ENCODE data around the gene SCAPER.
"Not testable (repeated sequence)": the region's sequence is repeated elsewhere in the genome, so short reads cannot be mapped to it uniquely, and the experiment has no call there.

SCAPER gene

DNA sequence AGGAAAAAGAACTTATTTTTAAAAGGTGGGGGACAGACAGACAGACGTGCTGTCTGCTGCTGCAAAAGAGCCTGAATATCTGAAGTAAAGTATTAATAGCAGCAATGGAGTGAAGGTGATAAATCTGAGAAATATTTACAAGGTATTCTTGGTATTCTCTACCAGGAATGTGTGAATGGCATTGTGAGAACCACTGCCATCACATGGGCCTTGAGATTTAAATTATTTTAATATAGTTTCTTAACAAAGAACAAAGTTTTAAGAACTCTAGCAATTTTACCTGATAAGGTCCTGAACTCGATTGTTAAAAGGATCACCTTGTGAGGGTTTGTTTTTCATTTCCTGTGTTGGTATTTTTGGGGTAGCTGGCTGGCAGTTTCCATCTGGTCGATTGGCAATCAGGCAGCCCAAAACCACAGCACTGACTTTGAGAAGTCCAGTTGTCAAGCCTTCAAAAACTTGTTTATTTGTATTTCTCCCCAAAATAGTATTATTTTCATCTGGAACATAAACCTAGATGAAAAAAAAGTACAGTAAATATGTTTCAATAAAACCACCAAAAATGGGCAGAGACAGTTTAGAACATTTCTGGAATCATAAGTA, 471.2 kb downstream of the SCAPER start:
- Histone ChIP-seq H3K36me3 (ENCODE audit: insufficient read depth, low read length) (peaks cover 12% of the 10 kb centered on the region), H3K4me3 (ENCODE audit: low read depth in 1 of 2, low read length in 2 of 2) (no peak overlapping the region), H3K9me3 (ENCODE audit: low read length) (no peaks in the 10 kb centered on the region), H3K9ac (ENCODE audit: low read length) (no peak overlapping the region), H3K27me3 (ENCODE audit: control insufficient read depth in 1 of 2, insufficient read depth in 2 of 2, low read length in 2 of 2) (no peaks in the 10 kb centered on the region), H3K4me1 (ENCODE audit: insufficient read depth, low read length) (no peaks in the 10 kb centered on the region), H3K27ac (ENCODE audit: low read depth, low read length) (no peak overlapping the region)

DNA sequence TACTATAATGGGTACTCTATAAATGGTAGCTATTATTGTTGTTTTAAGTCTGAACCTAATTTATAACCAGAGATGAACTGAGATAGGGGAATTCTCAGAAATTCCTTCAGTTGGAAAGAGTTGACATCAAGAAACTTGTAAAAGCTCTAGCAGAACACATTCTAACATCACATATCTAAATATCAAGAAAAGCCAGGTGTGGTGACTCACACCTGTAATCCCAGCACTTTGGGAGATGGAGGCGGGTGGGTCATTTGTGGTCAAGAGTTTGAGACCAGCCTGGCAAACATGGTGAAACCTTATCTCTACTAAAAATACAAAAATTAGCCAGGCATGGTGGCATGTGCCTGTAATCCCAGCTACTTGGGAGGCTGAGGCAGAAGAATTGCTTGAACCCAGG, 472.1 kb downstream of the SCAPER start:
- H3K4me3 ChIP-seq (ENCODE audit: low read depth in 1 of 2, low read length in 2 of 2); H3K9ac ChIP-seq (ENCODE audit: low read length); H3K4me1 ChIP-seq (ENCODE audit: insufficient read depth, low read length); H3K27me3 ChIP-seq (ENCODE audit: control insufficient read depth in 1 of 2, insufficient read depth in 2 of 2, low read length in 2 of 2); H3K9me3 ChIP-seq (ENCODE audit: low read length); H3K27ac ChIP-seq (ENCODE audit: low read depth, low read length): not testable (repeated sequence)
- peaks cover 12% of the 10 kb centered on the region for H3K36me3 ChIP-seq (ENCODE audit: insufficient read depth, low read length)

DNA sequence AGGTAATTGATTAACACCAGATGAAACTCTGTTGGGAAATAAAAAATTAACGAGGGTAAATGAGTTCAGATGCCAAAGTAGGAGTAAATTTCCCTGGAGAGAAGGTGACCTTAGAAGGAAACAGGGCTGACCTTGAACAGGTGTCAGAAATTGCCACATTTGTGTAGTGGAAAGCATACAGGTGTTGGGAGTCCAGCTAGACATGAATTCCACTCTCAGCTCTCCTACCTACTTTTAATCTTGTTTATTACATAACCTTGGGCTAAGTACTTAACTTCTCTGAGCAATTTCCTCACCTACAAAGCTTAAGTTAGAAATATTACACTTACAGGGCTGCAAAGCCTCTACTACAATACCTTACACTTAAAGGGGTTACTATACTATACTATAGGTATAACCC, 472.5 kb downstream of the SCAPER start:
- H3K9me3 ChIP-seq (ENCODE audit: low read length) = peaks cover 4% of the 10 kb centered on the region
- no peak overlapping the region for H3K4me3 ChIP-seq (ENCODE audit: low read depth in 1 of 2, low read length in 2 of 2)
- no peak overlapping the region for H3K27ac ChIP-seq (ENCODE audit: low read depth, low read length)
- H3K36me3 ChIP-seq (ENCODE audit: insufficient read depth, low read length) = peaks cover 12% of the 10 kb centered on the region
- H3K4me1 ChIP-seq (ENCODE audit: insufficient read depth, low read length) = no peaks in the 10 kb centered on the region
- H3K27me3 ChIP-seq (ENCODE audit: control insufficient read depth in 1 of 2, insufficient read depth in 2 of 2, low read length in 2 of 2) = no peaks in the 10 kb centered on the region
- H3K9ac ChIP-seq (ENCODE audit: low read length) = no peak overlapping the region

DNA sequence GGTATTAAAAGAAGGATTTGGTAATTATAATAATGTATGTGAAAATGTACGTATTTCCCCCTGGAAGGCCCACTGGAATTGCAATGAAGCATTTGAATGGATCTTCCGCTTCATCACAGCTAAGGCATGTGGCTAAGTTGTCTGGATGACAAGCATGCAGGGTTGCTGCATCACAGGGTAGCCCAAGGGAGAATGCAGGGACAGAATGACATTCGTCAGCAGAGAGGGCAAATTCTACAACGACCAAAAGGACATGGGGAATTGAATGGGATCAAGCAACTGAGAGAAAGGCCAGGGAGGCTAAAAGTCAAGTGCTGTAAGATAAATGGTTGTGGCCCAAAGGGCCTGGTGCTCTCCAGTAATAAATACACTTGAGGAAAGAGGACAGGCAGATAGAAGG, 473.2 kb downstream of the SCAPER start:
- Histone ChIP-seq H3K4me1 (ENCODE audit: insufficient read depth, low read length) (no peaks in the 10 kb centered on the region), H3K9ac (ENCODE audit: low read length) (no peak overlapping the region), H3K27me3 (ENCODE audit: control insufficient read depth in 1 of 2, insufficient read depth in 2 of 2, low read length in 2 of 2) (no peaks in the 10 kb centered on the region), H3K27ac (ENCODE audit: low read depth, low read length) (no peak overlapping the region), H3K4me3 (ENCODE audit: low read depth in 1 of 2, low read length in 2 of 2) (no peak overlapping the region), H3K36me3 (ENCODE audit: insufficient read depth, low read length) (peaks cover 12% of the 10 kb centered on the region), H3K9me3 (ENCODE audit: low read length) (peaks cover 4% of the 10 kb centered on the region)

DNA sequence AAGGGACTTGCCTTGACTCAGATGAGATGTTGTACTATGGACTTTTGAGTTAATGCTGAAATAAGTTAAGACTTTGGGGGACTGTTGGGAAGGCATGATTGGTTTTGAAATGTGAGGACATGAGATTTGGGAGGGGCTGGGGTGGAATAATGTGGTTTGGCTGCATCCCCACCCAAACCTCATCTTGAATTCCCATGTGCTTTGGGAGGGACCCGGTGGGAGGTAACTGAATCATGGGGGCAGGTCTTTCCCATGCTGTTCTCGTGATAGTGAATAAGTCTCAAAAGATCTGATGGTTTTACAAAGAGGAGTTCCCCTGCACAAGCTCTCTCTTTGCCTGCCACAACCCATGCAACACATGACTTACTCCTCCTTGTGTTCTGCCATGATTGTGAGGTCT, 474.4 kb downstream of the SCAPER start:
- not testable (repeated sequence) for H3K4me3 ChIP-seq (ENCODE audit: low read depth in 1 of 2, low read length in 2 of 2); H3K9me3 ChIP-seq (ENCODE audit: low read length); H3K4me1 ChIP-seq (ENCODE audit: insufficient read depth, low read length); H3K9ac ChIP-seq (ENCODE audit: low read length); H3K27ac ChIP-seq (ENCODE audit: low read depth, low read length); H3K27me3 ChIP-seq (ENCODE audit: control insufficient read depth in 1 of 2, insufficient read depth in 2 of 2, low read length in 2 of 2)
- peaks cover 12% of the 10 kb centered on the region for H3K36me3 ChIP-seq (ENCODE audit: insufficient read depth, low read length)

DNA sequence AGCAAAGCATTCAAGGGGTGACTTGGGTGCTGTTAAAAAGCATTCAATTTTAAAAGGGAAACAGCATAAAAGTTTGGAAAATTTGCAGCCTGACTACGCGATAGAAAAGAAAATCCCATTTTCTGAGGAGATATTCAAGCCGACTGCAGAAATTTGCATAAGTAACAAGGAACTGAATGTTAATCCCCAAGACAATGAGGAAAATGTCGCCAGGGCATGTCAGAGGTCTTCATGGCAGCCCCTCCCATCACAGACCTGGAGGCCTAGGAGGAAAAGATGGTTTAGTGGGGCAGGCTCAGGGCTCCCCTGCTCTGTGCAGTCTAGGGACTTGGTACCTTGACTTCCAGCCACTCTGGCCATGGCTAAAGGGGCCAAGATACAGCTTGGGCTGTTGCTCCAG, 475.5 kb downstream of the SCAPER start:
- H3K27me3 ChIP-seq (ENCODE audit: control insufficient read depth in 1 of 2, insufficient read depth in 2 of 2, low read length in 2 of 2) = no peaks in the 10 kb centered on the region
- no peak overlapping the region for H3K4me3 ChIP-seq (ENCODE audit: low read depth in 1 of 2, low read length in 2 of 2)
- H3K9ac ChIP-seq (ENCODE audit: low read length) = no peak overlapping the region
- H3K27ac ChIP-seq (ENCODE audit: low read depth, low read length) = no peak overlapping the region
- H3K9me3 ChIP-seq (ENCODE audit: low read length) = peaks cover 4% of the 10 kb centered on the region
- H3K36me3 ChIP-seq (ENCODE audit: insufficient read depth, low read length) = peaks cover 12% of the 10 kb centered on the region
- no peaks in the 10 kb centered on the region for H3K4me1 ChIP-seq (ENCODE audit: insufficient read depth, low read length)

DNA sequence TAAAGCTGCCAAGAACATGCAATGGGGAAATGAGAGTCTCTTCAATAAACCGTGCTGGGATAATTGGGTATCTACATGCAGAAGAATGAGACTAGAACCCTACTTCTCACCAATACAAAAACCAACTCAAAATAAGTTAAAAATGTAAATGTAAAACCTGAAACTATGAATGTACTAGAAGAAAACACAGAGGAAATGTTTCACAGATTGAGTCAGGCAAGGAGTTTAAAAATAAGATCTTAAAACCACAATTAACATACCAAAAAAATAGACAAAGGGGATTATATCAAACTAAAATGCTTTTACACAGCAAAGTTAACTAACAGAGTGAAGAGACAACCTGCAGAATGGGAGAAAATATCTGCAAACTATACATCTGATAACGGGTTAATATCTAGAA, 478.2 kb downstream of the SCAPER start:
- no peaks in the 10 kb centered on the region for H3K27me3 ChIP-seq (ENCODE audit: control insufficient read depth in 1 of 2, insufficient read depth in 2 of 2, low read length in 2 of 2)
- no peaks in the 10 kb centered on the region for H3K4me1 ChIP-seq (ENCODE audit: insufficient read depth, low read length)
- no peak overlapping the region for H3K27ac ChIP-seq (ENCODE audit: low read depth, low read length)
- H3K4me3 ChIP-seq (ENCODE audit: low read depth in 1 of 2, low read length in 2 of 2) = no peak overlapping the region
- peaks cover 4% of the 10 kb centered on the region for H3K9me3 ChIP-seq (ENCODE audit: low read length)
- H3K36me3 ChIP-seq (ENCODE audit: insufficient read depth, low read length) = no peaks in the 10 kb centered on the region
- no peak overlapping the region for H3K9ac ChIP-seq (ENCODE audit: low read length)

DNA sequence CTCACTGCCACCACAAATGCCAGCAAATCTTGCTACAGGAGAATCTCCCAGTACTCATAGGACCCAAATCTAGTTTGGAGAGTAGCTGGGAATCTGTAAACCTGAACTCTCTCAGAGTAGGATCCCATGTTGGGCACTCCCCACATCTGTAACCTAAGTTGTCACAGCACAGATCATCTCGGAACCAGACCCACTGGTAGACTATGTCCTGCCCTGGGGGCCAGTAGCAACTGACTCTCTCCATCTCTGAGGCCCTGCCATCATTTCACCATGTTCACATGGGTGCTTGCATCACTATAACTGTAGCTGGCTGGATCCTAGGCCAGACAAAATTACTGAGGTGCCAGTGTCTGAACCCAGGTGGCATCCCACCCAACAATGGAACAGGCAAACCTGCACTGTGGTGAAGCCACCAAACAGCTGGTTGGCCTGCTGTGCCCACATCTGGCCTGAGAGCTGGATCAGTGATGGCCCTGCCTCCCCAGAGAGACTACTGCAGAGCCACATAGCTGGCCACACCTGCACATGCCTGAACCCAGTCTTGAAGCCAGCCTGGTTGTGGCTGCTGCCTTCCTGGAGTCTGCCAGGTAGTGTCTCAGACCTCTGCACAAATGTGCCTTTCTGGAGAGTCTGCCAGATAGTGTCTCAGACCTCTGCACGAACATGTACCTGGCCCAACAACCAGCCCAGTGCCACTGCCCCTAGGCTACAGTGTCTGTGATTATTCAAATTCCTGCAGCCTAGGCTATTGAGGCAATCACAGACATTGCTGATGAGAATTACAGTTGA, 486.6 kb downstream of the SCAPER start:
- Histone ChIP-seq H3K27ac (ENCODE audit: low read depth, low read length) (no peak overlapping the region), H3K4me1 (ENCODE audit: insufficient read depth, low read length) (no peaks in the 10 kb centered on the region), H3K27me3 (ENCODE audit: control insufficient read depth in 1 of 2, insufficient read depth in 2 of 2, low read length in 2 of 2) (no peaks in the 10 kb centered on the region), H3K36me3 (ENCODE audit: insufficient read depth, low read length) (no peaks in the 10 kb centered on the region), H3K9ac (ENCODE audit: low read length) (no peak overlapping the region), H3K4me3 (ENCODE audit: low read depth in 1 of 2, low read length in 2 of 2) (no peak overlapping the region), H3K9me3 (ENCODE audit: low read length) (no peaks in the 10 kb centered on the region)

DNA sequence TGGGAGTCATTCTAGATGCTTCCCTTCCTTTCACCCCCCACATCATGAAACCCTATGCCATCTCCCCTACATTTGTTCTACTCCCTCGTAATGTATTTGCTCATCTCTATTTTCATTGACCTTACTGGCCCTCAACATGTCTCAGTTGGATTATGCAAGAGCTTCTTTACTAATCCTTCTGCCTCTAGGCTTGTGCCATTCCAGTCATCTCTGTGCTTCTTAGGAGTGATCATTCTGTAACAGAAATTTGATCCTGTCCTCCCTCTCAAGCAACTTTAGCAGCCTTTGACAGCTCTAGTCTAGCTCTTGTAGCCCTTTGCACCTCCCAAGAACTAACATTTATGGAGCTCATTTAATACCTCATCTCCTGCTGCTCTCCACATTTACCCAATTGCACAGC, 503.9 kb downstream of the SCAPER start:
- Histone ChIP-seq H3K27ac (ENCODE audit: low read depth, low read length) (no peak overlapping the region), H3K27me3 (ENCODE audit: control insufficient read depth in 1 of 2, insufficient read depth in 2 of 2, low read length in 2 of 2) (no peaks in the 10 kb centered on the region), H3K9me3 (ENCODE audit: low read length) (no peaks in the 10 kb centered on the region), H3K4me1 (ENCODE audit: insufficient read depth, low read length) (no peaks in the 10 kb centered on the region), H3K36me3 (ENCODE audit: insufficient read depth, low read length) (peaks cover 3% of the 10 kb centered on the region), H3K4me3 (ENCODE audit: low read depth in 1 of 2, low read length in 2 of 2) (no peak overlapping the region), H3K9ac (ENCODE audit: low read length) (no peak overlapping the region)

DNA sequence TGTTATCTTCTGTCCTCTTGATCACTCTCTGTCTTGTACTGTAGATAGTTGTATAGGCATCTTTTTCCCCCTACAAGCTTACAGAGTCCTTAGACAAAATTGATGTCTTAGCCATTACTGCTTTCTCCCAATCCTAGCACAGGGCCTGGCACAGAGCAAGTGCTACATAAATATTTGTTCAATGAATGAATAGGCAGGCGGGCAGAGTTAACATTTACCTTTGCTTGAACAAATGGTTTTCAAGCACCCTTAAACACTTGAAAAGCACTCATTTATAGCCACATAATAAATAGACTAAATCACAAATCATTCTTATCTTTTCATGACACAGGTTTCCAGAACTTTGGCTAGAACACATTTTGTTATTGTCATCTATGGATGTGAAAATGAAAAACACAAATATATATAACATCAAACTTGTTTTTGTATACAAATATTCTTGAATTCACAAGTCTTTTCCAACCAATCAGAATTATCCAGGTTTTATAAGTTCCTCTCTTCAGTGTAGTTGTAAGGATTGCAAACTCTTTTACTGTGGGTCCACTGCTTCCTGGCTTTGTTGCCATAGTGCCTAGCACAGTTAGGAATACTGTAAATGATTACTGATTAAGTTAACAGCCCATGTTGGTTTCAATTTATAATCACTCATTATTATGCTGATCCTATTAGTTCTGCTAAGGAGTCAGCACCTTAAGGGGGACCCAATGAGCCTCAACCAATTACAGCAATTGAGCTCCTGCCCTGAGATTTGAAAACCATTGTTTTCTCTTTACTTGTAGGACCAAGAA, 506.6 kb downstream of the SCAPER start:
- Histone ChIP-seq H3K36me3 (ENCODE audit: insufficient read depth, low read length) (no peaks in the 10 kb centered on the region), H3K27ac (ENCODE audit: low read depth, low read length) (no peak overlapping the region), H3K4me1 (ENCODE audit: insufficient read depth, low read length) (no peaks in the 10 kb centered on the region), H3K9me3 (ENCODE audit: low read length) (no peaks in the 10 kb centered on the region), H3K27me3 (ENCODE audit: control insufficient read depth in 1 of 2, insufficient read depth in 2 of 2, low read length in 2 of 2) (no peaks in the 10 kb centered on the region), H3K4me3 (ENCODE audit: low read depth in 1 of 2, low read length in 2 of 2) (no peak overlapping the region), H3K9ac (ENCODE audit: low read length) (no peak overlapping the region)

DNA sequence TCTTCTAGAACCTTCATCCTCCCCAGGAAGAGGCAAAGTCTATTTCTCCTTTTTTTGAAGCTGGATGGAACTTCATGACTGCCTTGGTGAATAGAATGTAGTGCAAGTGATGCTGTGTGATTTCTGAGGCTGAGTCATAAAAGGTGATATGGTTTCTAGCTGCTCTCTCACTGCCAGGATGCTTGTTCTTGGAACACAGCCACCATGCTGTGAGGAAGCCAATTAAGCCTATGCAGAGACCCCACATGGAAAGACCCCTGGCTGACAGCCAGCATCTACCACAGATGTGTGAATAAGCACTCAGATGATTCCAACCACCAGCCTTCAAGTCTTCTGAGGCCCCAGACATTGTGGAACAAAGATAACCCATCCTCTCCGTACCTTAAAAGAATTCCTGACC, 511.5 kb downstream of the SCAPER start:
- Histone ChIP-seq H3K9me3 (ENCODE audit: low read length) (no peaks in the 10 kb centered on the region), H3K4me1 (ENCODE audit: insufficient read depth, low read length) (no peaks in the 10 kb centered on the region), H3K9ac (ENCODE audit: low read length) (no peak overlapping the region), H3K27me3 (ENCODE audit: control insufficient read depth in 1 of 2, insufficient read depth in 2 of 2, low read length in 2 of 2) (no peaks in the 10 kb centered on the region), H3K4me3 (ENCODE audit: low read depth in 1 of 2, low read length in 2 of 2) (no peak overlapping the region), H3K27ac (ENCODE audit: low read depth, low read length) (no peak overlapping the region), H3K36me3 (ENCODE audit: insufficient read depth, low read length) (no peaks in the 10 kb centered on the region)

All from muscle layer of colon (tissue), 2 donors.